Globus pallidus (tissue), 1 donor: ENCODE measurements around the gene TNRC6C.
"Not testable (repeated sequence)": the region's sequence is repeated elsewhere in the genome, so short reads cannot be mapped to it uniquely, and the experiment has no call there.

Source experiments
- DNase-seq: peaks from one replicate; pipeline ENCODE4 v3.0.0-alpha.2; 2015; ENCODE audit warnings: low spot score

Gene TNRC6C

GRCh38 chr17:78113804-78114785 lies 155.6 kb downstream of the TNRC6C start:
- DNase-seq, result no peak

- peak; percentile 98 for DNase-seq
These were observed 156.6 kb downstream of the TNRC6C start for GRCh38 chr17:78114831-78115723.

GRCh38 chr17:78115803-78116202 lies 157.3 kb downstream of the TNRC6C start:
- DNase-seq, result not testable (repeated sequence)

GRCh38 chr17:78116411-78116810 lies 157.9 kb downstream of the TNRC6C start:
- DNase-seq, result no peak

GRCh38 chr17:78117027-78117981 lies 158.8 kb downstream of the TNRC6C start:
- DNase-seq, result peak; percentile 74

GRCh38 chr17:78118801-78119241 lies 160.3 kb downstream of the TNRC6C start:
- no peak for DNase-seq

GRCh38 chr17:78120537-78120936 lies 162.0 kb downstream of the TNRC6C start:
- DNase-seq, result no peak

- DNase-seq, result no peak
These were observed 162.7 kb downstream of the TNRC6C start for GRCh38 chr17:78120971-78121800.

- no peak for DNase-seq
These were observed 163.3 kb downstream of the TNRC6C start for GRCh38 chr17:78121801-78122215.

GRCh38 chr17:78122216-78122930 lies 163.9 kb downstream of the TNRC6C start:
- DNase-seq, result no peak

- no peak for DNase-seq
These were observed 164.4 kb downstream of the TNRC6C start for GRCh38 chr17:78122931-78123249.

GRCh38 chr17:78123258-78123929 lies 164.9 kb downstream of the TNRC6C start:
- no peak for DNase-seq

- DNase-seq, result no peak
These were observed 165.8 kb downstream of the TNRC6C start for GRCh38 chr17:78124081-78124835.

GRCh38 chr17:78124836-78125137 lies 166.3 kb downstream of the TNRC6C start:
- no peak for DNase-seq

- no peak for DNase-seq
These were observed 166.8 kb downstream of the TNRC6C start for GRCh38 chr17:78125138-78125913.

GRCh38 chr17:78125976-78126894 lies 167.7 kb downstream of the TNRC6C start:
- DNase-seq, result no peak

- no peak for DNase-seq
These were observed 168.4 kb downstream of the TNRC6C start for GRCh38 chr17:78126895-78127238.
